ENCODE measurements around the gene SERPINA12. TPM values are rescaled to one million over a fixed set of nuclear protein-coding genes. Genes with fewer than 3 reads are reported as not detected.
"Not testable (repeated sequence)": the region's sequence is repeated elsewhere in the genome, so short reads cannot be mapped to it uniquely, and the experiment has no call there.

The SERPINA12 gene
- total RNA-seq, 2 donors from 2014 or later, result not detected

DNA sequence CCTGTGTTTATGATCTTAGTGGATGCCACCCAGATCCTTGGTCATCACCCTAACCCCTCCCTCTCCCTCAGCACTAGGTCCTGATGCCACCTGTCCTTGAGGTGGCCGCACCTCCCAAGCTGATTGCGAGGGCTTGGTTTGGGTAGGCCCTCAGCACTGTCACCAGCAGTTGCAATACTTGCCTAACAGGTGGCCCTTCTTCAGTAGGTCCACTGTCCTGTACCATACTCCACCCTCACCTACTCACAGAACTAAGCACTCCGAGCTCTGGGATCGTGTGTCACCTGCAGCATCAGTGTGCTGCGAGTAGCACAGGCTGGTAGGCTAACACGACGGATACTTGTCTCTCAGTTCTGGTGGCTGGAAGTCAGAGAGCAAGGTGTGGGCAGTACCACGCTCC lies 14.0 kb upstream of the SERPINA12 start:
- Mint-ChIP-seq H3K27ac (no peak overlapping the region), H3K4me3 (no peak overlapping the region), H3K36me3 (ENCODE audit: low read depth) (peaks cover 2% of the 10 kb centered on the region), H3K27me3 (peaks cover 41% of the 10 kb centered on the region), H3K4me1 (no peaks in the 10 kb centered on the region)
- ATAC-seq (no peak), DNase-seq (no peak)
- no peaks in the 10 kb centered on the region for H3K9me3 ChIP-seq (ENCODE audit: control insufficient read depth, low read length, poor library complexity, severe bottlenecking)

GRCh38 chr14:94522115-94522724 lies 13.0 kb upstream of the SERPINA12 start:
- no peaks in the 10 kb centered on the region for H3K9me3 ChIP-seq (ENCODE audit: control insufficient read depth, low read length, poor library complexity, severe bottlenecking)
- Mint-ChIP-seq H3K4me1 (no peaks in the 10 kb centered on the region), H3K36me3 (ENCODE audit: low read depth) (peaks cover under 1% of the 10 kb centered on the region), H3K4me3 (no peak overlapping the region), H3K27ac (no peak overlapping the region), H3K27me3 (peaks cover 31% of the 10 kb centered on the region)
- DNase-seq (no peak), ATAC-seq (no peak)

- peaks cover 25% of the 10 kb centered on the region for H3K27me3 Mint-ChIP-seq
- no peak for ATAC-seq
- H3K27ac Mint-ChIP-seq, result no peak overlapping the region
Measured at GRCh38 chr14:94521375-94522114, 12.3 kb upstream of the SERPINA12 start.

GRCh38 chr14:94517641-94518257 lies 8.5 kb upstream of the SERPINA12 start:
- no peak for ATAC-seq
- no peak for DNase-seq
- Mint-ChIP-seq H3K27ac (no peak overlapping the region), H3K27me3 (peaks cover 29% of the 10 kb centered on the region), H3K4me3 (no peak overlapping the region), H3K4me1 (no peaks in the 10 kb centered on the region), H3K36me3 (ENCODE audit: low read depth) (peaks cover 2% of the 10 kb centered on the region)
- no peaks in the 10 kb centered on the region for H3K9me3 ChIP-seq (ENCODE audit: control insufficient read depth, low read length, poor library complexity, severe bottlenecking)

More at GRCh38 chr14:94521375-94522114, 12.3 kb upstream of the SERPINA12 start:
- Mint-ChIP-seq H3K36me3 (ENCODE audit: low read depth) (no peaks in the 10 kb centered on the region), H3K4me3 (no peak overlapping the region), H3K4me1 (no peaks in the 10 kb centered on the region)
- no peaks in the 10 kb centered on the region for H3K9me3 ChIP-seq (ENCODE audit: control insufficient read depth, low read length, poor library complexity, severe bottlenecking)
- no peak for DNase-seq

- Mint-ChIP-seq H3K4me3 (no peak overlapping the region), H3K27ac (no peak overlapping the region), H3K27me3 (peaks cover 29% of the 10 kb centered on the region), H3K36me3 (ENCODE audit: low read depth) (peaks cover 2% of the 10 kb centered on the region), H3K4me1 (no peaks in the 10 kb centered on the region)
- H3K9me3 ChIP-seq (ENCODE audit: control insufficient read depth, low read length, poor library complexity, severe bottlenecking), result no peaks in the 10 kb centered on the region
- ATAC-seq, result no peak
- no peak for DNase-seq
Measured at GRCh38 chr14:94517248-94517640, 8.0 kb upstream of the SERPINA12 start.

DNA sequence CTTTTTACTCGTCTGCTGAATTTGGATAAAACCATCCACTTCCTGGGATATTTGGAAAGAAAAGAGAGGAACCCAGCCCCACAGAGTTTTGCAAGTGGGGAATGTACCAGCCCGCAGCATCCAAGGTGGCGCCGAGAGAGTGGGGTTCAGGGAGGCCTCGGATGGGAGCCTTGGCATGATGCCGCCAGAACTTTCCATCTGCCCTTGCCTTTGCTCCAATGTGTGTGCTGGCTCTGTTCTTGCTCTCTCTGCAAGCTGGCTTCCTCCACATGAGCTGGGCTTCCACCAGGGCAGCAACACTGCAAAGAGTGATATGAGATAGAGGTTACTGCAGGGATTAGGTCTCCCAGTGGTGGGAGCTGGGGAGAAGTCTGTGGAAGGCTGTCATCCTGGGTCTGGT lies 6.6 kb upstream of the SERPINA12 start:
- H3K4me3 Mint-ChIP-seq, result no peak overlapping the region
- ATAC-seq (no peak), DNase-seq (no peak)
- H3K36me3 Mint-ChIP-seq (ENCODE audit: low read depth), result peaks cover 2% of the 10 kb centered on the region
- H3K27me3 Mint-ChIP-seq, result peaks cover 33% of the 10 kb centered on the region
- H3K27ac Mint-ChIP-seq, result no peak overlapping the region
- no peaks in the 10 kb centered on the region for H3K4me1 Mint-ChIP-seq
- no peaks in the 10 kb centered on the region for H3K9me3 ChIP-seq (ENCODE audit: control insufficient read depth, low read length, poor library complexity, severe bottlenecking)

DNA sequence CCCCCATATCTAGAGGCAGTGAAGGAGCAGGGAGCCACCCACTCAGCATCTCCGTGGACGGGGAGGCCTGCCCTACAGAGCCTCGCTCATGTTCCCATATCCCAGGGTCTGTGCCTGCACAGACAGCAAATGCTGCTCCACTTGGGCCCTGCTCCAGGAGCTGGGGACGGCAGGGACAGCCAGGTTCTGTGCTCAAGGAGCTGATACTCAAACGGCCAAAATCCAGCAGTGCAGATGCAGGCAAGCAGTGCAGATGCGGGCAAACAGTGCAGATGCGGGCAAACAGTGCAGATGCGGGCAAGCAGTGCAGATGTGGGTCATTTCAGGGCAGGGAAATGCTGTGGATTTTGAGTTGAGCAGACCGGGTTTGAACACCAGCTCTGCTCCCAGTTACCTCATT lies 6.2 kb upstream of the SERPINA12 start:
- no peaks in the 10 kb centered on the region for H3K4me1 Mint-ChIP-seq
- ATAC-seq (no peak), DNase-seq (no peak)
- no peaks in the 10 kb centered on the region for H3K9me3 ChIP-seq (ENCODE audit: control insufficient read depth, low read length, poor library complexity, severe bottlenecking)
- no peak overlapping the region for H3K4me3 Mint-ChIP-seq
- peaks cover 37% of the 10 kb centered on the region for H3K27me3 Mint-ChIP-seq
- H3K27ac Mint-ChIP-seq, result no peak overlapping the region
- H3K36me3 Mint-ChIP-seq (ENCODE audit: low read depth), result peaks cover 2% of the 10 kb centered on the region

GRCh38 chr14:94514351-94514750 lies 5.1 kb upstream of the SERPINA12 start:
- DNase-seq (no peak), ATAC-seq (no peak)
- Mint-ChIP-seq H3K27me3 (peaks cover 44% of the 10 kb centered on the region), H3K36me3 (ENCODE audit: low read depth) (peaks cover 2% of the 10 kb centered on the region), H3K4me1 (no peaks in the 10 kb centered on the region), H3K4me3 (no peak overlapping the region), H3K27ac (no peak overlapping the region)
- H3K9me3 ChIP-seq (ENCODE audit: control insufficient read depth, low read length, poor library complexity, severe bottlenecking), result no peaks in the 10 kb centered on the region

DNA sequence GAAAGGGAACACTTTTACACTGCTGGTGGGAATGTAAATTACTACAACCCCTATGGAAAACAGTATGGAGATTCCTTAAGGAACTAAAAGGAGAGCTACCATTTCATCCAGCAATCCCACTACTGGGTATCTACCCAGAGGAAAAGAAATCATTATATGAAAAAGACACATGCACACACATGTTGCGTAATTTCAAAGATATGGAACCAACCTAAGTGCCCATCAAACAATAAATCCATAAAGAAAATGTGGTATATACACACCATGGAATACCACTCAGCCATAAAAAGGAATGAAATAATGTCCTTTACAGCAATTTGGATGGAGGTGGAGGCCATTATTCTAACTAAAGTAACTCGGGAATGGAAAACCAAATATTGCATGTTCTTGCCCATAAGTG lies 1.2 kb upstream of the SERPINA12 start:
- not testable (repeated sequence) for H3K4me3 Mint-ChIP-seq; H3K9me3 ChIP-seq (ENCODE audit: control insufficient read depth, low read length, poor library complexity, severe bottlenecking); DNase-seq; H3K27ac Mint-ChIP-seq; H3K36me3 Mint-ChIP-seq (ENCODE audit: low read depth); H3K4me1 Mint-ChIP-seq; ATAC-seq
- H3K27me3 Mint-ChIP-seq, result peaks cover 55% of the 10 kb centered on the region

GRCh38 chr14:94505641-94506040 lies 3.6 kb downstream of the SERPINA12 start:
- H3K4me3 Mint-ChIP-seq, result no peak overlapping the region
- H3K9me3 ChIP-seq (ENCODE audit: control insufficient read depth, low read length, poor library complexity, severe bottlenecking), result no peaks in the 10 kb centered on the region
- ATAC-seq (no peak), DNase-seq (no peak)
- H3K4me1 Mint-ChIP-seq, result no peaks in the 10 kb centered on the region
- no peak overlapping the region for H3K27ac Mint-ChIP-seq
- H3K36me3 Mint-ChIP-seq (ENCODE audit: low read depth), result no peaks in the 10 kb centered on the region
- H3K27me3 Mint-ChIP-seq, result peaks cover 46% of the 10 kb centered on the region

DNA sequence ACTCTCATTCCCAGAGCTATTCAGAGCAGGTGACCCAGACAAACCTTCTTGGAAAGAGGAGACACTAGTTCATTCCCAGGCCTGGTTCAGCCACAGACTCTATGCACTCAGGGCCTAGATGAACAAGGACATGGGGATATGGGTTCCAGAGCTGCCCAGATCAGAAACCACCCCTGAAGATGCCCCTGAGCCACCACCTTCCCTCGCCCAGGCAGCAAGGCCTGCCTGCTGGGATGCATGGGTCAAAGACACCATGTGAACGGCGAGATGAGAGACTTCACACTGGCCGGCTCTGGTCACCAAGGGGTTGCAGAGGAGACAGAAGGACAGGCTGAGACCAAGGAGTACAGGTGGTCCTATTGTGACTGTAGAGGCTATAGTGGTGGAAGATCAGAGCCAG lies 4.1 kb downstream of the SERPINA12 start:
- Mint-ChIP-seq H3K36me3 (ENCODE audit: low read depth) (peaks cover under 1% of the 10 kb centered on the region), H3K4me3 (no peak overlapping the region), H3K27ac (no peak overlapping the region), H3K27me3 (peaks cover 49% of the 10 kb centered on the region), H3K4me1 (no peaks in the 10 kb centered on the region)
- ATAC-seq, result no peak
- H3K9me3 ChIP-seq (ENCODE audit: control insufficient read depth, low read length, poor library complexity, severe bottlenecking), result no peaks in the 10 kb centered on the region
- DNase-seq, result no peak

- ATAC-seq (no peak), DNase-seq (no peak)
- H3K27me3 Mint-ChIP-seq, result peaks cover 55% of the 10 kb centered on the region
- no peak overlapping the region for H3K4me3 Mint-ChIP-seq
- peaks cover 3% of the 10 kb centered on the region for H3K36me3 Mint-ChIP-seq (ENCODE audit: low read depth)
- no peaks in the 10 kb centered on the region for H3K4me1 Mint-ChIP-seq
- H3K27ac Mint-ChIP-seq, result no peak overlapping the region
- H3K9me3 ChIP-seq (ENCODE audit: control insufficient read depth, low read length, poor library complexity, severe bottlenecking), result no peaks in the 10 kb centered on the region
Measured at GRCh38 chr14:94501588-94502516, 7.4 kb downstream of the SERPINA12 start.

- Mint-ChIP-seq H3K27me3 (peaks cover 39% of the 10 kb centered on the region), H3K27ac (no peak overlapping the region), H3K36me3 (ENCODE audit: low read depth) (peaks cover 3% of the 10 kb centered on the region), H3K4me3 (peak overlapping the region; percentile 49), H3K4me1 (no peaks in the 10 kb centered on the region)
- ATAC-seq, result no peak
- no peaks in the 10 kb centered on the region for H3K9me3 ChIP-seq (ENCODE audit: control insufficient read depth, low read length, poor library complexity, severe bottlenecking)
- DNase-seq, result no peak
Measured at GRCh38 chr14:94500264-94500663, 9.0 kb downstream of the SERPINA12 start.

All from T-helper 17 cell (primary cell).